Muscle of arm (tissue), 12 donors: ENCODE measurements around the gene PTPN12. TPM values are rescaled to one million over a fixed set of nuclear protein-coding genes. Genes with fewer than 3 reads are reported as not detected.

Experiments
- DNase-seq: peaks from one replicate; pipeline ENCODE4 v3.0.0-alpha.2; 2013
- polyA plus RNA-seq, 12 donors: library from polyadenylated mRNA; unstranded; fragments of 120-200 nt; gene quantifications; one replicate each; pipeline ENCODE4 v1.2.1, GENCODE V29; 2013; ENCODE audit not compliant: insufficient read length in 12 of 12

The PTPN12 gene
- polyA plus RNA-seq, 12 donors, result 41.3 to 121 (median 66.7) TPM; not detected in 1

DNA sequence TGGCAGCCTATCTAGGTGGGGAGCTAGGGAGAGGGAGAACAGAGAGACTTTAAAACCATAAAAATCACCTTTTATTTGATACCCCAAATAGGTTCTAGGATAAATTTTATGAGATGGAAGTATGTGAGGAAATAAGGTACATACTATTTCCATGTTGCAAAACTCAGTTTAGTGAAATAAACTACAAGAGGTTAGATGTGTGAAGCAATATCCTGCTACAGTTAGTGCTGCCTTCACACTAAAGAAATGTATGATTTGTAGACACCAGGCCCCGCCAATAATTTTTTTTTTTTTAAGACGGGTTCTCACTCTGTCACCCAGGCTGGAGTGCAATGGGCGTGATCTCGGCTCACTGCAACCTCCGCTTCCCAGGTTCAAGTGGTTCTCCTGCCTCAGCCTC, 124.7 kb downstream of the PTPN12 start:
- DNase-seq, result no peak

DNA sequence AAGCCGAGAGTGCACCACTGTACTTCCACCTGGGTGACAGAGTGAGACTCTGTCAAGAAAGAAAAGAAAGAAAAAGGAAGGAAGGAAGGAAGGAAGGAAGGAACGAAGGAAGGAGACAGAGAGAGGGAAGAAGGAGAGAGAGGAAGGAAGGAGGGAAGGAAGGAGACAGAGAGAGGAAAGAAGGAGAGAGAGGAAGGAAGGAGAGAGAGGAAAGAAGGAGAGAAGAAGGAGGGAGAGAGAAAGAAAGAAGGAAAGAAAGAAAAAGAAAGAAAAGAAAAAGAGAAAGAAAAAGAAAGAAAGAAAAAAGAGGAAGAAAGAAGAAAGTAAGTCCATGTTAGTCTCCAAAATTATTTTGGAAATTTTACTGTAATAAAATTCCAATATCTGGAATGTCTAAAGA, 125.8 kb downstream of the PTPN12 start:
- DNase-seq, result no peak

- no peak for DNase-seq
Measured at GRCh38 chr7:77664715-77665114, 127.6 kb downstream of the PTPN12 start.

DNA sequence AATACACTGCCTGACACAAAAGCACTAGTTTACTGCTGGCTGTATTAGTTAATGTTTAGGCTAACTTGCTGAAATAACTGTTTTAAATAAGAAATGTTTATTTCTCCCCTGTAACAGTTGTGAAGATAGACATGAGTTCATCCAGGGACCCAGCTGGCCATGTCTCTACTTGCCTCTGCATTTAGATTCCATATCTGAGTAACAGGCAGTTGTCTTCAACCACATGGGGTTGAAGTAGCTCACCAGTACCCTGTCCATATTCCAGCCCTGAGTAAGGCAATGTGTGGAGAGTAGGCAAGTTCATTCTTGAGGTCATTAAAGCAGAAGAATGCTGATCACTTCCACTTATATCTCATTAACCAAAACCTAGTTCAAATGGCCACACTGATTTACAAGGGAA, 128.1 kb downstream of the PTPN12 start:
- no peak for DNase-seq

DNA sequence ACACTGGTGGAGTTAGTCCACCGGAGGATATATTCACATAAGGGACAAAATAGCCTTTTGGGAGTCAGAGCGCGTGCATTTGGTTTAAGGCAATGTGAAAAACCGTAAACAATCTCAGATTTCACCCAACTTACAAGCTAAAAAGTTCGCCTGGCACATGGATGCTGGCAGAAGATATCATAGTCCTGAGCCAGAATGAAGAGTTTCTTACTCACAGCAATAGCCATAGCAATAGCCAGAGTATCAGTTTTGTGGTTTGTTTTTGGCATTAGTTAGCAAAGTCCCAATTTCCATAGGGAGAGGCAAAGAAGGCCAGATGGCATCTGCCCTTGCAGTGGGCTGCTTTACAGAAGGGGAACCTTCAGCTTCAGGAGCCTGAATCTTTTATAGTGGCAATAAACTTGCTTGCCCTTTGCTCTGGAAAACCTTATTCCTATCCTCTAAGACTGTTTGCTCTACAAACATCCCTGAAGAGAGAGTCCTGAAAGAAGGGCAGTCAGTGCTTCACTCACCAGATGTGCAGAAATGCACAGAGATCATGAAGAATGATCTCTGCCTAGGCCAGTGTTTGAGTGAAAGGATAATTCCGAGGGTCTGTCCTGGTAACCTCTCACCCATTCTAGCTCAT, 130.5 kb downstream of the PTPN12 start:
- no peak for DNase-seq

- DNase-seq, result no peak
Measured at GRCh38 chr7:77674878-77675277, 137.8 kb downstream of the PTPN12 start.

DNA sequence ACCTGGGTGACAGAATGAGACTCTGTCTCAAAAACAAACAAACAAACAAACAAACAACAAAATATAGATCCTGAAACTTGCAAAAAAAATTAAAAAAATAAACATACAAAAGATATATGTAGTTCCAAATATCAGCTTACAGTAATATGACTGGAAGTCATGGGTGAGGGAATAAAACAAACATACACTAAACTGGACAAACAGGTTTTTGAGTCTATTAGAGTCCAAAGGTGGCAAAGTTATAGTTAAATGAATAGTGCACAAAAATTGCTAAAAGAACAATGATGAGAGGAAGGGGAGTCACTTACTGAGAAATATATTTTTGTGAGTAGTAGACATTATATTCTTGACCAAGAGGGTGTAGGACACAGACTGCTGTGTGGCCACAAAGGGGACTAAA, 142.5 kb downstream of the PTPN12 start:
- DNase-seq, result no peak

DNA sequence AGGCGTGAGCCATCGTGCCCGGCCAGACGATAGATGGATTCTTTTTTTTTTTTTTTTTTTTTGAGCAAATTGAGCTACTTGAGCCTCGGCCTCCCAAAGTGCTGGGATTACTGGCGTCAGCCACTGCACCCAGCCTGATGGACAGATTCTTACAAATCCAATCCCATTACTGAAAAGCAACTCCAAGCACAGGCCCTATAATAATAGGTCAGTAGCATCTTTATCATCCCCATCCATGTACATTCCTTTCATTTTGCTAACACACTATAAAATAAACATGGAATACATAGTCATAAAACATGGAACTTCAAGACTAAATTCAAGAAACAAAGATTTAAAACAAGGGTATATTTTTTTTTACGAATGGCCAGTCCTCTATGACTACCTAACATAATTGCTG, 143.2 kb downstream of the PTPN12 start:
- DNase-seq, result no peak

GRCh38 chr7:77684030-77684429, 146.9 kb downstream of the PTPN12 start:
- DNase-seq, result peak; percentile 28

DNA sequence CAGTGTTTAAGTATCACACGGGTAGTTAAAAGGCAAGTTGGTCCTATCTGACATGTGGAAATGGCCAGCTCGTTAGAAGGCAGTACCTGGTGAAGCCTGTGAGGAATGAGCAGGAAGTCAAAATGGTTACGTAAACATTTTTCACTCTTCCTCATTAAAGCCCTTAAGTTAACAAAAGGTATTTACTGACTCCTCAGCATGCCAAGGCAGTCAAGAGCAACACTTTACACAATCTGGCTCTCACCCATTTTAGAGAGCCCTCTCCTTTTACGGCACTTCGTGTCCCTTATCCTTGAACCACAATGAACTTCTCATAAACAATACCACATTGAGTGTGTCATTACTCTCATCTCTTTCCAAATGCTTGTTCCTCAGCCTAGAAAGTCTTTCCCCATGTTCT, 148.1 kb downstream of the PTPN12 start:
- no peak for DNase-seq

GRCh38 chr7:77687100-77687746, 150.1 kb downstream of the PTPN12 start:
- no peak for DNase-seq

DNA sequence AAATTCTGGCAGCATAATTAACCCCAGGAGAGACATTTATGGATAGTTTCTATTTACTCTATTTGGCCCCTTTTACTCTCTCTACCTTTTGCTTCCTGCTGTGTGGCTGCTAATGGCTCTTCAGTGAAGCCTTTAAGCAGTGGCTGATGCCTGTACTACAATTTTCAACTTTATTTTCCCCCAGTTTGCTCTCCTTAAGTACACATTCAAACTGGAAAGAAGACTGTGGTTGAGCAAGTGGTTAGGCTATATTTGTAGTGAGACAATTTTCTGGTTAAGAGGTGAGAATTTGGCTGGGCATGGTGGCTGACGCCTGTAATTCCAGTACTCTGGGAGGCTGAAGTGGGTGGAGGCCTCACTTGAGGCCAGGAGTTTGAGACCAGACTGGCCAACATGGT, 150.7 kb downstream of the PTPN12 start:
- no peak for DNase-seq

Other genes with a start within 250 kb of the PTPN12 start
- 10 to 100 TPM in 2 of 12 donors, 1 to 10 TPM in 9, not detected in 1; 3.5 to 19.3 (median 5.3) TPM for gene GSAP, start 120.9 kb upstream of the PTPN12 start, polyA plus RNA-seq
- gene RSBN1L, start 159.2 kb downstream of the PTPN12 start, polyA plus RNA-seq, result 10 to 100 TPM; 13.5 to 64.7 (median 20.5) TPM